HG03571 (cell line): ENCODE measurements around the gene DAW1.
A peak's percentile ranks its signal among the peaks of the same experiment; 100 is the strongest.
"Not testable (repeated sequence)": the region's sequence is repeated elsewhere in the genome, so short reads cannot be mapped to it uniquely, and the experiment has no call there.

Experiments used
- ATAC-seq: cut with Tn5 transposase; IDR thresholded peaks from one replicate; pipeline ENCODE4 v1.9.1; 2021; ENCODE audit not compliant: unreplicated experiment

Gene DAW1, protein sequence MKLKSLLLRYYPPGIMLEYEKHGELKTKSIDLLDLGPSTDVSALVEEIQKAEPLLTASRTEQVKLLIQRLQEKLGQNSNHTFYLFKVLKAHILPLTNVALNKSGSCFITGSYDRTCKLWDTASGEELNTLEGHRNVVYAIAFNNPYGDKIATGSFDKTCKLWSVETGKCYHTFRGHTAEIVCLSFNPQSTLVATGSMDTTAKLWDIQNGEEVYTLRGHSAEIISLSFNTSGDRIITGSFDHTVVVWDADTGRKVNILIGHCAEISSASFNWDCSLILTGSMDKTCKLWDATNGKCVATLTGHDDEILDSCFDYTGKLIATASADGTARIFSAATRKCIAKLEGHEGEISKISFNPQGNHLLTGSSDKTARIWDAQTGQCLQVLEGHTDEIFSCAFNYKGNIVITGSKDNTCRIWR

DNA sequence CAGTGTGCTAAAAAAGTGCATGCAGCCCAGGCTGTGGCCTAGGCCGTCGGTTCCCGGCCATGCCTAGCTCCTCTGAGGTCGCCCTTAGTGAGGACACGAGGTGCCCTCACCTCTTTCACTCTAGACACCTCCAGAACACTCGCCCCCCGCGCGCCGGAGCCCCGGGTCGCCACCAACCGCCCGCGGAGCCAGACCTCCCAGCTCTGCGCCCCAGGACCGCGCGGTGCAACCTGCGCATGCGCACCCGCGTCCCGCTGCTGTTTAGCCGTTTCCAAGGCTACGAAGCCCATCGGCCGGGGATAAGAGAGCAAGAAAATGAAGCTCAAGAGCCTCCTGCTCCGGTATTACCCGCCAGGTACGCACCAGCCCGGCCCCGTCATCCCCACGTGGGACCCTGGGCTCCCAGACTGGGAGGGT, at the start of gene DAW1:
DAW1 (plus strand) TSS at position 257 of the 417 bp plus-strand sequence; CDS start at position 316, 59 bp downstream.
- peak; percentile 57 for ATAC-seq

DNA sequence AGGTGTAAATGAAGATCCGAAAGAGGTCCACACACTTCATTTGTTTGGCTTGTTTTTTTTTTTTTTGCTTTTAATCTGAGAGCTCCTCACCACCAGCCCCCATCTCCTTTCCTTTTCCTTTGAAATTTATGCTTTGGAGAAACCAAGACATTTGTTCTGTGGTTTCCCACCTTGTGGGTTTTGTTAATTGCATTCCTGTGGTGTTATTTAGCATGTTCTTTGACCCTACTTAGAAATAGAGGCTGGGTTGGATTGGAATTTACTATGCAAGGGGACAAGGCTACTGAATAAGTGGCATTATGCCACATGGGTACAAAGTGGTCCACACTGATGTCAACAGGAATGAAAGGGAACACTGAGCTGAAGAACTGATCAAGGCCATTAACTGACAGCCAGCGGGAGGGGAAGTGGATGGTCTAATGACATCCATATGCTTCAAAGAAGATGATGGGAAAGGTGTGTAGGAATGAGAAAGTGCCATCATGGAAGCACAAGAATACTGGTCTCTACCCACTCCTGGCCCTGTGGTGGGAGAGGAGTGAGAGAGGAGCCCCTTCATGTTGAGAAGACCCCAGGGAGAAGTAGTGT, 48.9 kb upstream of the DAW1 start:
- ATAC-seq = no peak

DNA sequence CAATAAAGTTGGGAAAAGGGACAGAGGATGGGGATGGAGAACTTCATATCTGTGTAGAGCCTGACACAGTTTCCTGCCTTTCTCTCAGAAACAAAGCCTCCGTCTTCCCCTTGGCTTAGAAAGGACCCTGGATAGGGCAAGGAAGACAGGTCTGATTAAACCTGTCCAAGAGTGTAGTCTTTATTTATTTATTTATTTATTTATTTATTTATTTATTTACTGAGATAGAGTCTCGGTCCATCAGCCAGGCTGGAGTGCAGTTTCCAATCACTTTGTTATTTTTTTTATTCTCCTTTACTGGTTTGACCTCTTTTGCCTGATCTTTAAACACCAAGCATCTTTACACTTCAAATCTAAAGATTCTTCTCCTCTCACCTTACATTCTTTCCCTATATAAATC, 47.5 kb upstream of the DAW1 start:
- ATAC-seq = no peak

DNA sequence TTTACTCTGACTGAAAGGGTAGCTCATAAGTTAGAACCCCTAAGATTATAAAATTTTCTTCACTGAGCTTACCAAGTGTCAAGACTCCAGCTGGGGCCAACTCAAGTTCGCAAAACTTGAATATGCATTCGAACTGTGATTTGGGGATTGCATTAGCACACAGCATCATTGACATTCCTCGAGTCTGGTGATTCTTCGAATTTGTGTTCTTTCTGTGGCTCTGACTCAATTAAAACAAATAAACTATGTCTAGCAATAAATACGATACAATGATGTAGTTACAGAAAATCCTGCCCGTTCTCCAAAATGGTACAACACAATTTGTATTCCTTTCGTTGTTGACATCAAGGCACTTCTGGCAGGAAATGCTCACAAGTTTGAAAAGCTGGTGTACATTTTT, 46.7 kb upstream of the DAW1 start:
- ATAC-seq = no peak

DNA sequence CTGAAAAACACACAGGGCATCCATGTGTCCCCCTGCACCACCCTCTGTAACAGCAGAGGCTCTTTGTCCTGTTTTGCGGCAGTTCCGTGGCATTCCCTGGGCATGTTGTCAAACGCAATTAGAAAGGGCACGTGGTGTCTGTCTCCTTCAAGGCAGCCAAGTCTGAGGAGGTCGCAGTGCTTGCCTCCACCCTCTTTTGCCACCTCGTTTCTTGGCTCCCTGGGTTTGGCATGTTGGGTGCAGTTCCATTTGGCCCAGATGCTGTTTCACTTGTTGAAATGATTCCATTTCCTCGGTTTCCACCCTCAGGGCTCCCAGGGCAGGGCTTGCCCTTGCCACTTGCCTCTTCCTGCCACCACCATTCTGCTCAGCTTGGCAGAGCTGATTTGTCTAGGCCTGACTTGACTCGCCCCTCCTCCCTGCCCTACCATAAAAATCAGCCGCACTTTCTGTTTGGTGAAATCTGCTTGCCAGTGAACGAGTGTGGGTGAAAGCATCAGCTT, 45.4 kb upstream of the DAW1 start:
- ATAC-seq = no peak

DNA sequence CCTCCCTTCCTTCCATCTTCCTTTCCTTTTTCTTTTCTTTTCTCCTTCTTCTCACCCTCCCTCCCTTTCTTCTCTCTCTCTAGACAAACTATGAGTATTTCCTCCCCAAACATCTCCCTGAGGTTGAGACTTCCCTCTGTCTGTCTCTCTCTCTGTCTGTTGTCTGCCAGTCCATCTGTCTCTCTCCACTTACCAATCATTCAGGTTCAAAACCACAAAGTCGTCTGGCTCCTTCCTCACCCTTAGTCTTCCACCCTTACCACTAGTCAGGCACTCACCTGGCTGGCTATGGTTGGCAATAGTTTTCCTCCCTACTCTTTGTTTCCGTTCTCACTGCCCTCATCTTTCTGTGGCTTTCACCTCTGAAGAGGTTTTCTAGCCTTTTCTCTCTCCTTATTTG, 44.9 kb upstream of the DAW1 start:
- ATAC-seq = no peak

DNA sequence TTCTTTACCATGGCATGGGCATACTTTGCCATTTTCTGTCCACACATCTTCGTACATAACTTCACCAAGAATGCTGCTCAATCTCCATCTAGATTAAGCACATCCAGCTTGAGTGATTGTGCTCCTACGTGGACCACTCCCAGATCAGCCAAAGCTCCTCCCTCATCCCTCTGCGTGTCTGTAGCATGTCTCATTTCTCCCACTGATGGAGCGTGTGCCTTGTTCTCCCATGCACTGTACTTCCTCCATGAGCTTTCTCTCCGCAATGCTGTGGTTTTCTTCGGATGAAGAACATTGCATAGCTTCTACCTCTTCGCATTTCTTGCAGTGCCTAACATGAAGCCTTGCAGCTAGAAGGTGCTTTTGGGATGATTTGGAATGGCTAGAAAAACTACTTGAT, 44.3 kb upstream of the DAW1 start:
- no peak for ATAC-seq

DNA sequence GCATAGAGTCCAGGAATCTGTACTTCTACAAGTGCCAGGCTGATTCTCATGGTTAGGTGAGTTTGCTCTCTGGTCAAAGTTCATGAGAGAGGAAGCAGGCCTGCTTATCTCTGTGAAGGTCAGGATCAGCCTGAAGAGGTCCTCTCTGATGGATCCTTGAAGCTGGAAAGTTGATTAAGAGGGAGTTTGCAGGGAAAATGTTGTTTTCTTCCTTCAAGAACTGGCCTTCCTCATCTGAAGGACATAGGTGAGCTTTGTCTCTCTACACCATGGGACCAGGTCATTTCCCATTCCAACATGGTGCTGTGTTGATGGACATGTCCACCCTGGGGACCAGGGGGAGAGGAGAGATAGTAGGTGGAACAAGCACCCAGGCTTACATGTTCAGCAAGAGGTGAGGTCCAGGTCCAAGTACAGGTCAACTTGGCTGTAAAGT, 42.9 kb upstream of the DAW1 start:
- no peak for ATAC-seq

DNA sequence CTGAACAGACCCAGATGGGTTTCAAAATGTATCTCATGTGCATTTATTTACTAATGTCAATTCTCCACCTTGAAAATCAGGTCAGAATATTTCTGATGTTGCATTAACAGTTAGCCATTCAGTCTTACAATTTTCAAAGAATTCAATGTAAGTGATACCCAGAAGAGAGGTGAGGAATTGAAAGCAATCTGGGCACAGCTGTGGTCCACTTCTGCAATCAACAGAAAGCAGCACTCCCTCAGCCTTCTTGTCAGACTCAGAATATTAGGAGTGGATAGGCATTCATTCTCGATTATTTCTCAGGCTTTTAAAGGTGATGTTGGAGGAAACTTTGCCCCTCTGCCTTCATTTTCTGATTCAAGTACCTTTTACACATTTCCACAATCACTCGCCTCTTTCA, 42.1 kb upstream of the DAW1 start:
- no peak for ATAC-seq

DNA sequence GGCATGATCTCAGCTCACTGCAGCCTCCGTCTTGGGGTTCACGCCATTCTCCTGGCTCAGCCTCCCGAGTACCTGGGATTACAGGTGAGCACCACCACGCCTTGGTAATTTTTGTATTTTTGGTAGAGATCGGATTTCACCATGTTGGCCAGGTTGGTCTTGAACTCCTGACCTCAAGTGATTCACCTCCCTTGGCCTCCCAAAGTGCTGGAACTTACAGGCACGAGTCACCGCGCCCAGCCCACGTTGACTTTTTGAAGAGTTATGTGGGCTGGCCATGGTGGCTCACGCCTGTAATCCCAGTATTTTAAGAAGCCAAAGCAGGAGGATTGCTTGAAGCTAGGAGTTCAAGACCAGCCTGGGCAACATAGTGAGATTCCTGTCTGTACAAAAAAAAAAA, 37.0 kb upstream of the DAW1 start:
- no peak for ATAC-seq

DNA sequence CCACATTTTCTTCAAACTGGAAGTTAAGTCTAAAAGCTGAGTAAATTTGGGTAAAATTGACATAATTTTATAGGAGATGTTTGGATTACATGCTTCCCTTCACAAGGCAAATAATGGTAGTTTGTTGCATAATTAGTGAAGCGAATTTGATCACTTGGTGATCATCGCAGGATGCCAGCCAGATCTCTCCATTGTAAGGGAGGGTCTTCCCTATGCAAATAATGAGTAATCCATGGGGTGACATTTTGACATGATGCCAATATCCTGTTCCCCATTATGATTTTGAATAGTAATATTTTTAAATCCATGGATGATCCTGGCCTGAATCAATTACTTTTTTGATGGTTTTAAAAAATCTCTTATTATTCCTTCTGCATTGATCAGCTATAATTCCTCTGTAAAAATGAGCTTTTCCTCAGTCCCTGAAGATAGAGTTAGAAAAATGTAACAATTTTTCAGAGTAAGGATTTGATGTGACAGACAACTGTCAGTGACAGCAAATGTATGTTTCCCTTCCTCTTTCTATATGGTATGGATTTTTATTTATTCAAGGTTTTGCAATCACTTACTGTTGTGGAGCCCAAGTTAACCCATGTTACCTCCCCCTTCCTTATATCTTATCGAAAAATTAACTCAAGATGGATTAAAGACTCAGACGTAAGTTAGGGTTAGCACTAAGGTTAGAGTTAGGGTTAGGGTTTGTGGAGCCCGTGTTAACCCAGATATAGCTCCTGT, 36.3 kb upstream of the DAW1 start:
- ATAC-seq = no peak

DNA sequence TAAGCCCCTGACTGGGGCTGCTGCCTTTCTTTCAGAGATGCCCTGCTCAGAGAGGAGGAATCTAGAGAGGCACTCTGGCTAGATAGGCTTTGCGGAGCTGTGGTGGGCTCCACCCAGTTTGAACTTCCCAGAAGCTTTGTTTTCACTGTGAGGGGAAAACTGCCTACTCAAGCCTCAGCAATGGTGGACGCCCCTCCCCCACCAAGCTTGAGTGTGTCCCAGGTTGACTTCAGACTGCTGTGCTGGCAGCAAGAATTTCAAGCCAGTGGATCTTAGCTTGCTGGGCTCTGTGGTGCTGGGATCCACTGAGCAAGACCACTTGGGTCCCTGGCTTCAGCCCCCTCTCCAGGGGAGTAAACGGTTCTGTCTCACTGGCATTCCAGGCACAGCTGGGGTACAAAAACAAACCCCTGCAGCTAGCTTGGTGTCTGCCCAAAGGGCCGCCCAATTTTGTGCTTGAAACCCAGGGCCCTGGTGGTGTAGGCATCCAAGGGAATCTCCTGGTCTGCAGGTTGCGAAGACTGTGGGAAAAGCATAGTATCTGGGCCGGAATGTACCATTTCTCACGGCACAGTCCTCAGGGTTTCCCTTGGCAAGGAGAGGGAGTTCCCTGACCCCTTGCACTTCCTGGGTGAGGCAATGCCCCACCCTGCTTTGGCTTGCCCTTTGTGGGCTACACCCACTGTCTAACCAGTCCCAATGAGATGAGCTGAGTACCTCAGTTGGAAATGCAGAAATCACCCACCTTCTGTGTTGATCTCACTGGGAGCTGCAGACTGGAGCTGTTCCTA, 31.9 kb upstream of the DAW1 start:
- ATAC-seq = not testable (repeated sequence)

DNA sequence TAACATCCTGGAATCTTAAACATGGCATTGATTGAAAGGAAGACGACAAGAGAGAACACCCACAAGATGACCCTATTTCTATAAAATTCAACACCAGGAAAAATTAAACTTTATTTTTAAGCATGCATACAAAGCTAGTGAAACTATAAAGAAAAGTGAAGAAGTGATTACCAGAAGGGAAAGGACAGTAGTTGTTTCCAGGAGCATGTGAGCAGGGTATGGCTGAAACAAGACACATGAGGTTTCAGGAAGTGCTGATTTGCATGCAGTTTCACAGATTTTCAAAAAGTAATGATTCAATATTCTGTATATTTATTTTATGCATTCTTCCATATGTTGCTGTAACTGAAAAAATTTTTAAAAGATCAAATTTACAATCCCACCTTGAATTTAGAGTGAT, 24.6 kb upstream of the DAW1 start:
- ATAC-seq = no peak

DNA sequence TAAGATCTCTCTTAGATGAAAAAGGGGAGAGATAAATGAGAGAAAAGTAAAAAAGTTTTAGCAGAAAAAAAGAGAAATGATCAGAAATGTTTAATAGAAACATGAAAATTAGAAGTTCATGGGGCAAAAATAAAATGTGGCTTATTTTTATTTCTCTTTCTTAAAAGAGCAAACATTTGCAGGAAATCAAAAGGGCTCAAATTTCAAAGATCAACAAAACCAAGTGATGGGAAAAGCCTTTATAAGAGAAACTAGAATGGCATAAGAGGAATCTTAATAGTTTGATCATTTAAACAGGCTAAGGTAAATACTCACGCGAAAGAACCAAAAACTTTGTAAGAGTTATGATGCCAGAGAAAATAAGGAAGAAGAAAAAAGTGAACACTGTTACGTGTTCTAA, 23.3 kb upstream of the DAW1 start:
- no peak for ATAC-seq

DNA sequence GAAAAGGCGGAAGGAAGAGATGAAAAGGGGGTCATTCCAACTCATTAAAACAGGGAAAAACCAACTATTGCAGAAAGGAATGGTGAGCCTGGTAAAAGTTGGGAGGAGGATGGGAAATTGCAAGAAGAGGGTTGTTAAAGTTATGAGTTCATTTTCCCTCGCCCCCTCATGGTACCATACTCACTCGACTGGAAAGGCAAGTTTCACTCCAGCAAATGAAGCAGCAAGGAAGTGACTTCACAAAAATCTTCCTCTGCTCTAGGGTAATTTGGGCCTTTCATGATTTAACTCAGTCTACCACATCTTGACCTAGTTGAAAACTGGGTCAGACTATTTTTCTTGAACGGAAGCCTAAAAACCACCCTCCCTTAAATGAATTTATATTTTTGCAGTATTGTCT, 22.8 kb upstream of the DAW1 start:
- no peak for ATAC-seq

DNA sequence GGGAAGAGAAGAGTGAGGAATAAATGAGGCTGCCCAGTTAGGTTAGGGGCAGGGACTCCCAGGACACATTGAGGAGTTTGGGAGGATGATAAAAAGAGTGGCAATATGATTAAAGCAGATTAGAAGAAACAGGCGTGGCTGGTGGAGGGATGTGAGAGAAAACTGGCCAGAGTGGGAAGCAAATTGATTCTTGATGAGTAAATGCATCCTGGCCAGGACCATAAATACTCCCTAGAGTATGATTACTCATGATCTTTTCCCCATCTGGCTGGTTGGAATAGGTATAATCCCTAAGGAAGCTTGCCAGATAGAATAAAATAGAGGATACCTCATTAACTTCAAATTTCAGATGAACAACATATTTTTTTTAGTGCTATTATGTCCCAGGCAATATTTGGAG, 21.5 kb upstream of the DAW1 start:
- no peak for ATAC-seq

DNA sequence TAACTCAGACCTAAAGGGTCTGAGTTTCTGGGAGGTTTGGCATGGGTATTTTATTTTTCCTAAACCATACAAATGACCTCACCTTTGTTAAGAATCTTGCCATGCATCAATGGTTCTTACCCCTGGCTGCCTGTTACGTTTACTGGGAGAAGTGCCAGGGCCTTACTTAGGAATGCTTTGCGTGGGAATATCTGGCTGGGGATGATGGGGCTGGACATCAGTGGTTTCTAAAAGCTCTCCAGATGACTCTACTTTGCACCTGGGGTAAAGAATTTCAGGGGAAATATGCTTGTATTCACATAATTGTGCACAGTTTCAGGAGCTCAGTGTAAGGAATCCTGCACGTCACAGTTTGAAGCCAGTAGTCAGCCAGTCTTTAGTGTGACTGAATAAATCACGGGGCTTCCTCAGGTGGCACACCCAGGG, 18.2 kb upstream of the DAW1 start:
- no peak for ATAC-seq

DNA sequence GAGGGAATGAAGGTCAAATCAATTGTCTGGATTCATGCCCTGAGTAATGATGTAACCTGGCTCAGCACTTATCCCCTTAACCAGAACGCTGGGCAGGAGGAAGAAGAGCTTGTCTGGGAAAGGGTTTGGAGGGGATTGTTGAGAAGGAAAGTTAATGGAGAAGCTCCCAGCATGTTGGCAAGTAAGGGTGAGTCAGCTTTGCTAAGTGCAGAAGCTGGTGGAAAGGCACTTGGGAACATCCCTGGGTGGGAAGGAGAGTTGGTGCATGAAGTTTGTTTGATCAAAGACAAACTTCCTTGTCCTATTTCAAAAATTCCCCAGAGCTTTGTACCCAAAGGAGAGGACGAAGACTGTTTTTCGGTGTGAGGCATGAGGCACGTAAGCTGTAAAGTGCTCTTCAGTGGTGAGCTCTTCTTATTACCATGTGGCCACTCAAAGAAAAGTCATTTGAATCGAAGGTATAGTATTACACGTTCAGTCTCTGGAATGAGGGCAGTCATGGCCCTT, 17.6 kb upstream of the DAW1 start:
- ATAC-seq = no peak

DNA sequence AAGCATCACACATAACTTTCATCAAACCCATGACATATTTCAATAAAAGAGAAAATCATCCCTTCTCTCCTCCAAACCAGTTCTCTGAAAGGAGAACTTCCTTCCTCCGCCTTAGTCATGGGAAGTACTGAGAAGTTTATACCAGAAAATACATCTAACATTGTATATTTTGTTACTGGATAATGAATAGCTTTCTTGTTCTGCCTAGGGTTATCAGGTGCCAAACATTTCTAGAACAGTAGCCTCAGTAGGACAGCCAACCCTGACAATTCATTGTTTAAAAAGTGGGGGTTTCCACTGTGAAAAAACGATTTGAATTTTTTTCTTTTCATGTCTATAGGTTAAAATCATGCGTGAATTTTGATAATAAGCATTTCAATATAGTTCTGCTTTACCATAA, 16.0 kb upstream of the DAW1 start:
- no peak for ATAC-seq

DNA sequence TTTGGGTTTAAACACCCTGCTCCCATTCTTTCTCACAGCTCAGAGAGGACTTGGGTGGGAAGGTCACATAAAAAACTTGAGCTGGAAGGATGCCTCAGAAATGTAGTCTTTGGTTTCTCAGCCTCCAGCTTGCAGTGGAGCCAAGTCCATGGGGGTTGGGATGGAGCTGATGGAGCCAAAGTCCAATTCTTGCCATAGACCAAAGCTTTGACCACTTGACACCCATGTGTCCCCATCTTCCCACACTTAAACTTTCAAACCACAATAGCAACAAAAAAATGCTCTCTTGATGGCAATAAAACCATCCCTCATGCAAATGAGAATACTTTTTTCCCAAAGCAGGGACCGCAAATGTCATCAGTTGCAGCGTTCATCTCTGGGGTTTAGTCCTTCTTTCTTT, 14.7 kb upstream of the DAW1 start:
- no peak for ATAC-seq

DNA sequence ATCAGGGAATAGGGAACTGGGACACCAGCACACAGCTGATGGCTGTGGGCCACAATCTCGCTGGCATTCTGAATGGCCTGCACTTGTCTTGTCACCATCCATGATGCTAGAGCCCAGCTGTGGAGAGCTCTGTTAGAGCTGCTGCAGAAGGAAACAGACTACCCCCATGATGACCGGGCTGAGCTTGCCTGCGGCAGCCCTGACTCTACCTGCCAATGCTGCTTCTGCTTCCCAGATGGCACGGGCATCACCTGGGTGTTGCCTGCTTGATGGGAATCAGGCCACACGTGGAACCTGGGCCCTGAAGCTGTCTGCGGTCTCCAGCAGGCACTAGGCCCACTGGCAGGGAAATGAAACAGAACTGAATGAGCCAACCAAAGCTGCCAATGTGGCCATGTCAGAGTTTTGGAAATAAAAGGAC, 11.2 kb upstream of the DAW1 start:
- ATAC-seq = no peak
